ENCODE results near the gene ARHGEF38.

GRCh38 chr4:105591573-105591972, 39.2 kb downstream of the ARHGEF38 start:
- no peak for TF ChIP-seq CTCF (IDR thresholded peaks at IDR 0.05)
- no peak for TF ChIP-seq POLR2A (IDR thresholded peaks at IDR 0.05)

Measured in heart left ventricle (tissue), 13 donors.